Natural killer cell (primary cell): Measurements from ENCODE around the gene TACC3. TPM values are rescaled to one million over a fixed set of nuclear protein-coding genes. Genes with fewer than 3 reads are reported as not detected.

Experiments
- ATAC-seq, 3 donors: fragments of 150-1000 bp in 2 of 3; fragments of 200-7000 bp in 1 of 3; cut with Tn5 transposase; 1 replicate in 1 of 3; 2 replicates in 2 of 3; pipeline ENCODE4 v1.10.0; 2021; ENCODE audit warnings: mild to moderate bottlenecking in 2 of 3, moderate library complexity in 2 of 3
- DNase-seq, 2 donors: peaks; one replicate each; pipeline versions ENCODE4 v3.0.0 to v3.0.0-alpha.2; 2013 to 2021; ENCODE audit warnings: mixed read lengths in 1 of 2
- H3K27ac ChIP-seq: one replicate; pipeline ENCODE4 v1.5.1; 2013; ENCODE audit warnings: mild to moderate bottlenecking, low read length
- H3K27me3 ChIP-seq: one replicate; pipeline ENCODE4 v1.6.1; 2013; ENCODE audit warnings: low read length; ENCODE audit not compliant: control insufficient read depth, insufficient read depth
- H3K36me3 ChIP-seq: one replicate; pipeline ENCODE4 v1.6.1; 2013; ENCODE audit warnings: low read length; ENCODE audit not compliant: control insufficient read depth, insufficient read depth
- H3K4me1 ChIP-seq: one replicate; pipeline ENCODE4 v1.6.1; 2013; ENCODE audit warnings: low read length; ENCODE audit not compliant: control insufficient read depth, insufficient read depth
- H3K4me3 ChIP-seq: one replicate; pipeline ENCODE4 v1.5.1; 2013; ENCODE audit warnings: low read length
- H3K9me3 ChIP-seq: one replicate; pipeline ENCODE4 v1.6.1; 2013; ENCODE audit warnings: low read length; ENCODE audit not compliant: control insufficient read depth, insufficient read depth
- H3K27ac Mint-ChIP-seq, 2 donors: one replicate each; pipeline ENCODE4 v1.8.0; 2022; ENCODE audit warnings: mild to moderate bottlenecking in 2 of 2, mixed read lengths in 2 of 2, moderate library complexity in 1 of 2
- H3K27me3 Mint-ChIP-seq, 2 donors: one replicate each; pipeline ENCODE4 v1.8.0; 2022; ENCODE audit warnings: low read depth in 2 of 2, mixed read lengths in 2 of 2
- H3K36me3 Mint-ChIP-seq: one replicate; pipeline ENCODE4 v1.8.0; 2022; ENCODE audit warnings: mixed read lengths
- H3K4me1 Mint-ChIP-seq, 2 donors: one replicate each; pipeline ENCODE4 v1.8.0; 2022; ENCODE audit warnings: mixed read lengths in 2 of 2
- H3K4me3 Mint-ChIP-seq: one replicate; pipeline ENCODE4 v1.8.0; 2022; ENCODE audit warnings: mild to moderate bottlenecking, moderate library complexity, mixed read lengths
- H3K9me3 Mint-ChIP-seq, 2 donors: one replicate each; pipeline ENCODE4 v1.8.0; 2022; ENCODE audit warnings: mixed read lengths in 2 of 2
- WGBS: methylation state at CpG from one replicate; pipeline ENCODE4 v1.1.7; 2013; ENCODE audit warnings: missing lambda C conversion rate; ENCODE audit not compliant: insufficient coverage; 5-methylcytosine and 5-hydroxymethylcytosine counted together
- intact Hi-C: fragments of 100-400 bp; cut with micrococcal nuclease; formaldehyde crosslinking; loops from one replicate; pipeline ENCODE4 v1.14.2; 2022
- total RNA-seq, 4 donors: library from RNA; stranded (reverse); fragments of 120-200 nt in 1 of 4; gene quantifications; one replicate each; pipeline versions ENCODE4 v1.2.3 to v1.2.4, GENCODE V29; 2013 to 2022
- TF ChIP-seq, protein P1 (sequence below): fragments of 200-600 bp; IDR thresholded peaks from one replicate; pipeline ENCODE4 v1.8.0; 2022; ENCODE audit warnings: antibody characterized with exemption

Gene TACC3
- total RNA-seq, 3 donors from 2014 or later (not counting 1 experiment from before 2014, with no cell fraction given) = 23.4 to 43.7 (median 32.5) TPM

DNA sequence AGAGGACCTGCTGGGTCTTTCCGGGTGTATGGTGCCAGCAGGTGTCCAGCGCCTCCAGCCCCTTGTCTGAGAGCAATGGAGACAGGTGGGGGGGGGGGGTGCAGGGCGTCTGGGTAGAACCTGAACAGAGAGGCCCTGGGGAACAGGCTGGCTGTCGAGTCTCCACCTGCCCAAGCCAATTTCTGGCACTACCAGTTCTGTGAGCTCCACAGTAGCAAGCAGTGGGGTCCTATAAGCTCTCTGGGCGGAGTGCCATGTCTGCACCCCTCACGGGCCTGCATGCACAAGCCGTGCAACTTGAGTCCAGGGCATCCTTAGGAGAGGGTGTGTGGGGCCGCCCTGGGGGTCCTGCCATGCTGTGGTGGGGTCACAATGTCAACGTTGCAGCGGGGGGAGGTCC, 61.7 kb downstream of the TACC3 start:
- Mint-ChIP-seq H3K36me3 (no peaks in the 10 kb centered on the region), H3K27me3 (no peaks in the 10 kb centered on the region), H3K4me1 (no peaks in the 10 kb centered on the region), H3K4me3 (no peak overlapping the region), H3K27ac (no peak overlapping the region), H3K9me3 (no peaks in the 10 kb centered on the region)
- intact Hi-C loops = no loop called here
- no peak for ATAC-seq
- TF ChIP-seq, protein P1, sequence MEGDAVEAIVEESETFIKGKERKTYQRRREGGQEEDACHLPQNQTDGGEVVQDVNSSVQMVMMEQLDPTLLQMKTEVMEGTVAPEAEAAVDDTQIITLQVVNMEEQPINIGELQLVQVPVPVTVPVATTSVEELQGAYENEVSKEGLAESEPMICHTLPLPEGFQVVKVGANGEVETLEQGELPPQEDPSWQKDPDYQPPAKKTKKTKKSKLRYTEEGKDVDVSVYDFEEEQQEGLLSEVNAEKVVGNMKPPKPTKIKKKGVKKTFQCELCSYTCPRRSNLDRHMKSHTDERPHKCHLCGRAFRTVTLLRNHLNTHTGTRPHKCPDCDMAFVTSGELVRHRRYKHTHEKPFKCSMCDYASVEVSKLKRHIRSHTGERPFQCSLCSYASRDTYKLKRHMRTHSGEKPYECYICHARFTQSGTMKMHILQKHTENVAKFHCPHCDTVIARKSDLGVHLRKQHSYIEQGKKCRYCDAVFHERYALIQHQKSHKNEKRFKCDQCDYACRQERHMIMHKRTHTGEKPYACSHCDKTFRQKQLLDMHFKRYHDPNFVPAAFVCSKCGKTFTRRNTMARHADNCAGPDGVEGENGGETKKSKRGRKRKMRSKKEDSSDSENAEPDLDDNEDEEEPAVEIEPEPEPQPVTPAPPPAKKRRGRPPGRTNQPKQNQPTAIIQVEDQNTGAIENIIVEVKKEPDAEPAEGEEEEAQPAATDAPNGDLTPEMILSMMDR = no peak
- no peaks in the 10 kb centered on the region for H3K27me3 ChIP-seq
- 80% methylated on average over 8 of the region's 10 CpGs for WGBS
- no peak overlapping the region for H3K27ac ChIP-seq
- H3K36me3 ChIP-seq = no peaks in the 10 kb centered on the region
- H3K9me3 ChIP-seq = no peaks in the 10 kb centered on the region
- H3K4me3 ChIP-seq = no peak overlapping the region
- DNase-seq = no peak
- no peaks in the 10 kb centered on the region for H3K4me1 ChIP-seq

DNA sequence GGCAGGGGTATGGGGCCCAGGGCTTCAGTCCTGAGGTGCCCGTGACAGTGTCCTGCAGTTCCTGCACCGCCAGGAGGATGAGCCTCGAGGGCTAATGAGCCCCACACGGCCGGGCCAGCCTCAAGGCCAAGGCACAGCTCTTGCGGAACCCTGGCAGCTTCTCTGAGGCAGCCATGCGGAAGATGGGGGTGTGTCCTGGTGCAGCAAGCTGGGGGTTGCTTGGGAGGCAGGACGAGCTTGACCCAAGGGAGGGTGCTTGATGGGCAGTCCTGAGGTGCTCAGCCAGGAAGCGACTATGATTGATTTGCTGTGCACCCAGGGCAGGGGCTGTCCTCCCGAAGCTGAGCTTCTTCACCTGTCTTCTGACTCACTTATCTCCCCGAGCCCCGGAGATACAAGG, 62.6 kb downstream of the TACC3 start:
- Histone ChIP-seq H3K27ac (no peak overlapping the region), H3K27me3 (no peaks in the 10 kb centered on the region), H3K4me1 (no peaks in the 10 kb centered on the region), H3K36me3 (no peaks in the 10 kb centered on the region), H3K4me3 (no peak overlapping the region), H3K9me3 (no peaks in the 10 kb centered on the region)
- ATAC-seq (no peak), DNase-seq (no peak)
- WGBS = 89% methylated on average over 12 of the region's 12 CpGs
- TF ChIP-seq, protein P1 = no peak
- Mint-ChIP-seq H3K4me3 (no peak overlapping the region), H3K9me3 (no peaks in the 10 kb centered on the region), H3K4me1 (no peaks in the 10 kb centered on the region), H3K27ac (no peak overlapping the region), H3K27me3 (no peaks in the 10 kb centered on the region), H3K36me3 (no peaks in the 10 kb centered on the region)
- intact Hi-C loops = no loop called here

DNA sequence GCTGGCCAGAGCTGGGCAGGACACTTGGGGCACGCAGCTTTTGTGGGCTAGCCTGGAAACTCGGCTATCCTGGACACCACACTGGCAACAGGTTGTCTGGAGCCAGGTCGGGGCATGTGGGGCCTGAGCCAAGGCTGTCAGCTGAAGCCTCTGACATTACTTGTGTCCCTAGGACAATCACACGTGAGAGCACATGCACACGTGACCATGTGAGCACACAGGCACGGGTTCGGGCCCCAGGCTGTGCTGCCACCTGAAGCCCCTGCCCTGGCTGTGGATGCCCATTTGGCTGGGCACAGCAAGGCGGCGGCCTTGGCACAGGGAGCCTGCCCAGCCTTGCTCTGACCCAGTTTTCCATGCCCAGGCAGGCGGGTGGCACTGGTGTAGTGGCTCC, 63.1 kb downstream of the TACC3 start:
- Mint-ChIP-seq H3K9me3 (no peaks in the 10 kb centered on the region), H3K36me3 (no peaks in the 10 kb centered on the region), H3K4me1 (no peaks in the 10 kb centered on the region), H3K27ac (no peak overlapping the region), H3K4me3 (no peak overlapping the region), H3K27me3 (no peaks in the 10 kb centered on the region)
- Histone ChIP-seq H3K4me3 (no peak overlapping the region), H3K9me3 (no peaks in the 10 kb centered on the region), H3K27me3 (no peaks in the 10 kb centered on the region), H3K4me1 (no peaks in the 10 kb centered on the region), H3K36me3 (no peaks in the 10 kb centered on the region), H3K27ac (no peak overlapping the region)
- DNase-seq (no peak), ATAC-seq (no peak)
- TF ChIP-seq, protein P1 = no peak
- intact Hi-C loops = no loop called here
- 85% methylated on average over 10 of the region's 10 CpGs for WGBS

DNA sequence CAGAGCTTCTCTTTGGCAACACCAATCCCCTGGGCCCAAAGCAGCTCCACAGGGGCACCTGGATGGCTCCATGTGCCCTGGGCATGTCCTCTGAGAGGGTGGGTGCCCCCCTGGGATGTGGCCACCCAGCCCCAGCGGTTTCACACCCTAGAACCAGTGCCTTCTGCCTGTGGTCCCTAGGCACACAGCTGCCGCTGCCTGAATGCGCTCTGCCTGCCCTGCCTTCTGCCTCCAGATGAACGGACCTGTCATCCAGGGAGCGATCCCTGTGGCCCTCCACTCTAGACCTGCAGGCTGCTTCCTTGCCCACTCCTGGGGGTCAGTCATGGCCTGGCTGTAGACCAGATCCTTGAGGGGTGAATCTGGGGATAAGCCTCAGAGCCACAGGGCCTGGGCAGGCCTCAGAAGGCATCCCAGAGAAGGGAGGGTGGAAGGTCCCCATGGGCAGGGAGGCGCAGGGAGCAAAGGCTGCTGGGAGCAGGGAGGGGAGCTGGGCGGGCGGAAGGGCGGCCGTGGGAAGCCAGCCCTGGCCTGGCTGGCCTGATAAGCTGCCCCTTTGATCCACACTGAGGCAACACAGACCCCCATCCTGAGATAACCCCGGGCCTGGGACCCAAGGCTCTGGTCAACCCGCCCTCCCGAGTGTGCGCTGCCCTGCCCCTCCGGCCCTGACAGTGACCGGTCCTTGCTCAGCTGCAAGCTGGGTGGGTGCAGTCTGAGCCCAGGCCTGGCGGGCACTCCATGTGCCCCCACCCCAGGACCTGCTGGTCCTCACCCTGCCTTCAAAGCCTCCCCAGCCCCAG, 63.7 kb downstream of the TACC3 start:
- no peak overlapping the region for H3K27ac Mint-ChIP-seq
- H3K4me1 Mint-ChIP-seq = no peaks in the 10 kb centered on the region
- H3K27me3 Mint-ChIP-seq = no peaks in the 10 kb centered on the region
- TF ChIP-seq, protein P1 = no peak
- Histone ChIP-seq H3K36me3 (no peaks in the 10 kb centered on the region), H3K27ac (no peak overlapping the region), H3K4me3 (no peak overlapping the region), H3K27me3 (no peaks in the 10 kb centered on the region), H3K9me3 (no peaks in the 10 kb centered on the region), H3K4me1 (no peaks in the 10 kb centered on the region)
- H3K9me3 Mint-ChIP-seq = no peaks in the 10 kb centered on the region
- intact Hi-C loops = no loop called here
- no peak for DNase-seq
- no peaks in the 10 kb centered on the region for H3K36me3 Mint-ChIP-seq
- no peak for ATAC-seq
- H3K4me3 Mint-ChIP-seq = no peak overlapping the region
- whole genome bisulfite sequencing = 86% methylated on average over 17 of the region's 17 CpGs
